Measurements from ENCODE around the gene BTBD9.

Gene BTBD9

GRCh38 chr6:38198219-38198618, 441.5 kb downstream of the BTBD9 start:
- no peak for DNase-seq (ENCODE audit: low read depth in 2 of 2)

- no peak for DNase-seq (ENCODE audit: low read depth in 2 of 2)
These were observed 444.6 kb downstream of the BTBD9 start for GRCh38 chr6:38195113-38195635.

GRCh38 chr6:38194589-38194988, 445.1 kb downstream of the BTBD9 start:
- DNase-seq (ENCODE audit: low read depth in 2 of 2) = no peak

- DNase-seq (ENCODE audit: low read depth in 2 of 2) = no peak
These were observed 445.5 kb downstream of the BTBD9 start for GRCh38 chr6:38194282-38194572.

GRCh38 chr6:38193481-38194281, 446.0 kb downstream of the BTBD9 start:
- DNase-seq (ENCODE audit: low read depth in 2 of 2) = no peak

GRCh38 chr6:38193051-38193450, 446.7 kb downstream of the BTBD9 start:
- DNase-seq (ENCODE audit: low read depth in 2 of 2) = no peak

GRCh38 chr6:38192487-38192886, 447.2 kb downstream of the BTBD9 start:
- DNase-seq (ENCODE audit: low read depth in 2 of 2) = no peak

GRCh38 chr6:38192011-38192410, 447.7 kb downstream of the BTBD9 start:
- DNase-seq (ENCODE audit: low read depth in 2 of 2) = no peak

GRCh38 chr6:38191418-38191817, 448.3 kb downstream of the BTBD9 start:
- DNase-seq (ENCODE audit: low read depth in 2 of 2) = no peak

- no peak for DNase-seq (ENCODE audit: low read depth in 2 of 2)
These were observed 450.9 kb downstream of the BTBD9 start for GRCh38 chr6:38188677-38189335.

- DNase-seq (ENCODE audit: low read depth in 2 of 2) = no peak
These were observed 451.7 kb downstream of the BTBD9 start for GRCh38 chr6:38187811-38188590.

GRCh38 chr6:38187325-38187724, 452.4 kb downstream of the BTBD9 start:
- no peak for DNase-seq (ENCODE audit: low read depth in 2 of 2)

GRCh38 chr6:38185752-38186151, 454.0 kb downstream of the BTBD9 start:
- DNase-seq (ENCODE audit: low read depth in 2 of 2) = no peak

GRCh38 chr6:38185244-38185643, 454.5 kb downstream of the BTBD9 start:
- DNase-seq (ENCODE audit: low read depth in 2 of 2) = no peak

GRCh38 chr6:38184585-38185080, 455.1 kb downstream of the BTBD9 start:
- DNase-seq (ENCODE audit: low read depth in 2 of 2) = no peak

- DNase-seq (ENCODE audit: low read depth in 2 of 2) = no peak
These were observed 455.7 kb downstream of the BTBD9 start for GRCh38 chr6:38183856-38184584.

- no peak for DNase-seq (ENCODE audit: low read depth in 2 of 2)
These were observed 457.3 kb downstream of the BTBD9 start for GRCh38 chr6:38182426-38182825.

- no peak for DNase-seq (ENCODE audit: low read depth in 2 of 2)
These were observed 459.1 kb downstream of the BTBD9 start for GRCh38 chr6:38180586-38180985.

- DNase-seq (ENCODE audit: low read depth in 2 of 2) = no peak
These were observed 459.8 kb downstream of the BTBD9 start for GRCh38 chr6:38179794-38180430.

- DNase-seq (ENCODE audit: low read depth in 2 of 2) = no peak
These were observed 460.4 kb downstream of the BTBD9 start for GRCh38 chr6:38179300-38179699.

- DNase-seq (ENCODE audit: low read depth in 2 of 2) = no peak
These were observed 461.2 kb downstream of the BTBD9 start for GRCh38 chr6:38178584-38178886.
